Endothelial cell of umbilical vein (primary cell): ENCODE data around the gene COL13A1. TPM values are rescaled to one million over a fixed set of nuclear protein-coding genes. Genes with fewer than 3 reads are reported as not detected.
A peak's percentile ranks its signal among the peaks of the same experiment; 100 is the strongest.

Experiments
- BruUV-seq: library from RNA; stranded (reverse); fragments of 400-500 nt; replicated peaks from 2 replicates; lab custom pipeline; 2021; lab: Mats Ljungman, UMichigan
- CTCF ChIA-PET: fragments of 300-600, 350-600 bp; sonication (Branson Sonifier 250); formaldehyde crosslinking; loops from one replicate; lab custom pipeline; 2021; ENCODE audit warnings: antibody characterized with exemption, inconsistent platforms; lab: Charles Lee
- POLR2A ChIA-PET: fragments of 300-600, 350-600 bp; sonication (Branson Sonifier 250); formaldehyde crosslinking; loops from one replicate; lab custom pipeline; 2021; ENCODE audit warnings: antibody characterized with exemption, inconsistent platforms; lab: Charles Lee
- DNase-seq: peaks from one replicate; pipeline ENCODE4 v3.0.0-alpha.2; 2011; ENCODE audit warnings: low read depth, low spot score
- FAIRE-seq: peaks from 2 replicates; lab custom pipeline; 2011; peaks lifted over from hg19 to GRCh38; lab: Jason Lieb, UNC
- H2AFZ ChIP-seq: 2 replicates; pipeline ENCODE4 v1.6.0; 2012; ENCODE audit warnings: low read depth, low read length, control low read depth, inconsistent platforms
- H3K27ac ChIP-seq: 2 replicates; pipeline ENCODE4 v1.5.1; 2011; ENCODE audit warnings: low read depth, mild to moderate bottlenecking, control low read depth, low read length, moderate library complexity; ENCODE audit not compliant: insufficient read depth
- H3K27me3 ChIP-seq, 2 experiments: 2 replicates each; pipeline versions ENCODE4 v1.6.0 to v1.6.1; 2011; ENCODE audit warnings: low read length in 2 of 2, mixed read lengths in 1 of 2; ENCODE audit not compliant: control insufficient read depth in 2 of 2, insufficient read depth in 2 of 2
- H3K36me3 ChIP-seq, 2 experiments: 2 replicates in 1 of 2; 3 replicates in 1 of 2; pipeline ENCODE4 v1.5.1; 2011; ENCODE audit warnings: low read length in 2 of 2, mild to moderate bottlenecking in 1 of 2, moderate library complexity in 1 of 2; ENCODE audit not compliant: control insufficient read depth in 2 of 2, insufficient read depth in 2 of 2; ENCODE audit errors: extremely low read depth in 1 of 2
- H3K4me1 ChIP-seq: 3 replicates; pipeline ENCODE4 v1.5.1; 2011; ENCODE audit warnings: mild to moderate bottlenecking, low read length; ENCODE audit not compliant: control insufficient read depth, insufficient read depth; ENCODE audit errors: extremely low read depth
- H3K4me2 ChIP-seq: 2 replicates; pipeline ENCODE4 v1.6.1; 2011; ENCODE audit warnings: low read length, control low read depth, mixed read lengths; ENCODE audit not compliant: insufficient read depth
- H3K4me3 ChIP-seq, 3 experiments: fragments of 200-600 bp in 1 of 3; sonication (generic), shearing (Covaris generic) in 1 of 3; replicated peaks in 1 of 3; 2 replicates each; pipeline ENCODE4 v1.5.1; 2011 to 2016; ENCODE audit warnings: control low read depth in 3 of 3, low read length in 3 of 3, mild to moderate bottlenecking in 2 of 3, inconsistent platforms in 1 of 3, low read depth in 1 of 3, moderate library complexity in 1 of 3; ENCODE audit not compliant: insufficient read depth in 1 of 3
- H3K79me2 ChIP-seq: 2 replicates; pipeline ENCODE4 v1.6.0; 2012; ENCODE audit warnings: low read length, inconsistent platforms; ENCODE audit not compliant: control insufficient read depth, insufficient read depth
- H3K9ac ChIP-seq: replicated peaks from 2 replicates; pipeline ENCODE3; 2011; ENCODE audit warnings: low read length, control low read depth; ENCODE audit not compliant: insufficient read depth; ENCODE audit errors: extremely low read depth
- H3K9me1 ChIP-seq: replicated peaks from 3 replicates; pipeline ENCODE4 v1.6.0; 2011; ENCODE audit warnings: mild to moderate bottlenecking, low read length; ENCODE audit not compliant: control insufficient read depth, insufficient read depth; ENCODE audit errors: extremely low read depth
- H3K9me3 ChIP-seq: replicated peaks from 2 replicates; pipeline ENCODE4 v1.5.1; 2012; ENCODE audit warnings: low read length, inconsistent platforms; ENCODE audit not compliant: control insufficient read depth, insufficient read depth
- H4K20me1 ChIP-seq: replicated peaks from 2 replicates; pipeline ENCODE3; 2011; ENCODE audit warnings: mild to moderate bottlenecking, low read length; ENCODE audit not compliant: control insufficient read depth, insufficient read depth; ENCODE audit errors: extremely low read depth
- CTCF ChIP-seq, 2 donors: IDR thresholded peaks; 1 replicate in 1 of 2; 2 replicates in 1 of 2; pipeline ENCODE4 v1.5.1; 2011; ENCODE audit warnings: low read length in 2 of 2, mild to moderate bottlenecking in 2 of 2, moderate library complexity in 2 of 2, control low read depth in 1 of 2, inconsistent platforms in 1 of 2, low read depth in 1 of 2; ENCODE audit not compliant: insufficient read depth in 1 of 2; ENCODE audit errors: extremely low read depth in 1 of 2
- EZH2 ChIP-seq: IDR thresholded peaks from 2 replicates; pipeline ENCODE4 v1.6.1; 2012; ENCODE audit warnings: borderline replicate concordance, low read depth, mild to moderate bottlenecking, moderate library complexity, low read length, inconsistent platforms; ENCODE audit not compliant: severe bottlenecking
- FOS ChIP-seq: IDR thresholded peaks from 2 replicates; pipeline ENCODE4 v1.6.1; 2011; ENCODE audit warnings: mild to moderate bottlenecking, low read length, moderate library complexity, borderline replicate concordance; ENCODE audit not compliant: insufficient read depth
- GATA2 ChIP-seq: IDR thresholded peaks from 2 replicates; pipeline ENCODE4 v1.7.0; 2011; ENCODE audit warnings: low read depth, mild to moderate bottlenecking, moderate library complexity, mixed read lengths, low read length; ENCODE audit not compliant: insufficient read length, insufficient read depth
- JUN ChIP-seq: IDR thresholded peaks from 2 replicates; pipeline ENCODE4 v1.6.1; 2011; ENCODE audit warnings: borderline replicate concordance, low read depth; ENCODE audit not compliant: insufficient read length, insufficient read depth
- MAX ChIP-seq: IDR thresholded peaks from 2 replicates; pipeline ENCODE4 v1.6.1; 2011; ENCODE audit not compliant: insufficient read depth, insufficient read length
- MYC ChIP-seq: IDR thresholded peaks from one replicate; pipeline ENCODE4 v1.6.1; 2011; ENCODE audit warnings: mild to moderate bottlenecking, low read depth, low read length
- POLR2A ChIP-seq: IDR thresholded peaks from 2 replicates; pipeline ENCODE4 v1.6.1; 2012; ENCODE audit warnings: low read depth, mild to moderate bottlenecking, control low read depth, low read length
- POLR2AphosphoS5 ChIP-seq: IDR thresholded peaks from 2 replicates; pipeline ENCODE4 v1.6.1; 2012; ENCODE audit warnings: low read depth, mild to moderate bottlenecking, control low read depth, low read length, moderate library complexity; ENCODE audit not compliant: insufficient read depth
- dilution Hi-C: fragments of 300-500 bp; cut with MboI; formaldehyde crosslinking; loops from one replicate; pipeline ENCODE4 v1.15.0; 2019; ENCODE audit warnings: low sequenced_read_pairs; ENCODE audit not compliant: extremely low pct_ligation_motif_present
- intact Hi-C: fragments of 100-400 bp; cut with micrococcal nuclease; formaldehyde crosslinking; loops from one replicate; pipeline ENCODE4 v1.10.0; 2022
- polyA plus RNA-seq, 4 experiments: library from polyadenylated mRNA; depleted of rRNA in 3 of 4; stranded (reverse) in 3 of 4; unstranded in 1 of 4; fragments of >200 nt; gene quantifications; 2 replicates each; pipeline versions ENCODE4 v1.2.1 to v1.2.3, GENCODE V29; 2011 to 2012; ENCODE audit warnings: missing spikeins in 1 of 4
- total RNA-seq: library from RNA; stranded (reverse); gene quantifications from 2 replicates; pipeline ENCODE4 v1.2.3, GENCODE V29; 2021

Gene COL13A1
- total and polyA plus RNA-seq, 2 donors (not counting 3 experiments of a cell fraction or from before 2014, with no cell fraction given): 21.4 to 47.5 TPM

- dilution Hi-C loops: no loop called here
- H3K36me3 ChIP-seq: no peaks in the 10 kb centered on the region
- intact Hi-C loops: no loop called here
- H4K20me1 ChIP-seq: no peaks in the 10 kb centered on the region
- no peak overlapping the region for H3K4me3 ChIP-seq
- FAIRE-seq: no peak
- H2AFZ ChIP-seq: no peak overlapping the region
- ChIA-PET POLR2A (no interaction called here), CTCF (interaction anchor here (0.9 to 1.3 kb wide), 3 partner anchors 8 to 24 kb away, joined by 3 to 6 read pairs (median 4); no protein-coding TSS in a partner anchor)
- H3K4me1 ChIP-seq: peaks cover 30% of the 10 kb centered on the region
- peaks cover 94% of the 10 kb centered on the region for H3K79me2 ChIP-seq
- no TSS peak for BruUV-seq
- peak; percentile 19 for DNase-seq
- H3K27me3 ChIP-seq: no peaks in the 10 kb centered on the region
- H3K9me3 ChIP-seq: no peaks in the 10 kb centered on the region
- TF ChIP-seq MYC (no peak), CTCF (IDR thresholded peaks at IDR 0.05; ENCODE audit: extremely low read depth in 1 of 2, insufficient read depth in 1 of 2, low read depth in 1 of 2, low read length in 2 of 2) (no peak), POLR2AphosphoS5 (no peak), FOS (no peak), JUN (no peak), MAX (no peak), POLR2A (no peak), EZH2 (no peak), GATA2 (no peak)
- H3K9me1 ChIP-seq: no peaks in the 10 kb centered on the region
- H3K27ac ChIP-seq: no peak overlapping the region
- no peak overlapping the region for H3K9ac ChIP-seq
- no peak overlapping the region for H3K4me2 ChIP-seq
These were observed 9.1 kb downstream of the COL13A1 start for GRCh38 chr10:69810675-69811397.
